Peyer's patch (tissue), 4 donors: ENCODE measurements around the gene LARP4B. TPM values are rescaled to one million over a fixed set of nuclear protein-coding genes. Genes with fewer than 3 reads are reported as not detected.

Experiments
- DNase-seq, 3 donors: peaks; one replicate each; pipeline ENCODE4 v3.0.0-alpha.2; 2017 to 2019
- H3K27ac ChIP-seq, 4 donors: fragments of 200-600 bp; sonication (generic); one replicate each; pipeline ENCODE4 v1.5.1; 2016 to 2019
- H3K27me3 ChIP-seq, 2 donors: fragments of 200-600 bp; sonication (generic); one replicate each; pipeline ENCODE4 v1.5.1; 2019
- H3K36me3 ChIP-seq, 3 donors: fragments of 200-600 bp; sonication (generic); one replicate each; pipeline ENCODE4 v1.5.1; 2016 to 2019
- H3K4me1 ChIP-seq, 4 donors: fragments of 200-600 bp; sonication (generic); one replicate each; pipeline ENCODE4 v1.5.1; 2016 to 2019
- H3K4me3 ChIP-seq, 4 donors: fragments of 200-600 bp; sonication (generic); 1 replicate in 3 of 4; 2 replicates in 1 of 4; pipeline ENCODE4 v1.5.1; 2016 to 2019; ENCODE audit warnings: mild to moderate bottlenecking in 1 of 4
- H3K9me3 ChIP-seq, 4 donors: fragments of 200-600 bp; sonication (generic); one replicate each; pipeline ENCODE4 v1.5.1; 2016 to 2019; ENCODE audit warnings: mild to moderate bottlenecking in 1 of 4
- CTCF ChIP-seq, 6 experiments: fragments of 450-650 bp in 4 of 6; fragments of 200-600 bp in 2 of 6; sonication (generic) in 1 of 6; IDR thresholded peaks; one replicate each; pipeline ENCODE4 v1.5.1; 2017 to 2019; ENCODE audit warnings: antibody characterized with exemption in 6 of 6, mild to moderate bottlenecking in 3 of 6, moderate library complexity in 1 of 6
- POLR2A ChIP-seq, 2 donors: fragments of 450-650 bp; IDR thresholded peaks; one replicate each; pipeline ENCODE4 v1.5.1; 2017; ENCODE audit warnings: antibody characterized with exemption in 2 of 2, mild to moderate bottlenecking in 2 of 2, moderate library complexity in 2 of 2
- total RNA-seq, 4 donors: library from RNA; depleted of rRNA; stranded (reverse); fragments of >200 nt; gene quantifications; one replicate each; pipeline ENCODE4 v1.1.0, GENCODE V29; 2016

Gene LARP4B
- total RNA-seq, 4 donors from 2014 or later, result 77.2 to 106 (median 93.3) TPM

GRCh38 chr10:782751-783648, 148.5 kb downstream of the LARP4B start:
- Histone ChIP-seq H3K4me3 (no peak overlapping the region), H3K9me3 (no peaks in the 10 kb centered on the region), H3K27me3 (no peaks in the 10 kb centered on the region), H3K27ac (no peak overlapping the region), H3K4me1 (peaks cover 0 to 11% (median 2%) of the 10 kb centered on the region in 4 donors), H3K36me3 (no peaks in the 10 kb centered on the region)
- DNase-seq, result peak in 1 of 3 donors; percentile 27
- TF ChIP-seq CTCF (IDR thresholded peaks at IDR 0.05), result no peak
- TF ChIP-seq POLR2A (IDR thresholded peaks at IDR 0.05), result no peak

- no peaks in the 10 kb centered on the region for H3K27me3 ChIP-seq
- no peak for DNase-seq
- no peak for TF ChIP-seq POLR2A (IDR thresholded peaks at IDR 0.05)
- TF ChIP-seq CTCF (IDR thresholded peaks at IDR 0.05), result no peak
- H3K27ac ChIP-seq, result no peak overlapping the region
- no peaks in the 10 kb centered on the region for H3K36me3 ChIP-seq
- peaks cover 0 to 11% (median 2%) of the 10 kb centered on the region in 4 donors for H3K4me1 ChIP-seq
- no peaks in the 10 kb centered on the region for H3K9me3 ChIP-seq
- no peak overlapping the region for H3K4me3 ChIP-seq
Measured at GRCh38 chr10:780536-781524, 150.7 kb downstream of the LARP4B start.

GRCh38 chr10:778626-779330, 152.7 kb downstream of the LARP4B start:
- no peak for DNase-seq
- no peaks in the 10 kb centered on the region for H3K27me3 ChIP-seq
- TF ChIP-seq POLR2A (IDR thresholded peaks at IDR 0.05) (no peak), CTCF (IDR thresholded peaks at IDR 0.05) (no peak)

GRCh38 chr10:777913-778479, 153.5 kb downstream of the LARP4B start:
- TF ChIP-seq CTCF (IDR thresholded peaks at IDR 0.05) (no peak), POLR2A (IDR thresholded peaks at IDR 0.05) (no peak)
- Histone ChIP-seq H3K27ac (no peak overlapping the region), H3K9me3 (no peaks in the 10 kb centered on the region), H3K27me3 (no peaks in the 10 kb centered on the region), H3K36me3 (no peaks in the 10 kb centered on the region), H3K4me3 (no peak overlapping the region), H3K4me1 (no peaks in the 10 kb centered on the region)
- DNase-seq, result no peak

More at GRCh38 chr10:778626-779330, 152.7 kb downstream of the LARP4B start:
- H3K4me3 ChIP-seq, result no peak overlapping the region
- no peaks in the 10 kb centered on the region for H3K36me3 ChIP-seq
- H3K27ac ChIP-seq, result no peak overlapping the region
- H3K4me1 ChIP-seq, result no peaks in the 10 kb centered on the region
- no peaks in the 10 kb centered on the region for H3K9me3 ChIP-seq

- H3K4me3 ChIP-seq, result no peak overlapping the region
- H3K36me3 ChIP-seq, result no peaks in the 10 kb centered on the region
- DNase-seq, result no peak
- no peaks in the 10 kb centered on the region for H3K9me3 ChIP-seq
- no peak overlapping the region for H3K27ac ChIP-seq
- TF ChIP-seq CTCF (IDR thresholded peaks at IDR 0.05), result no peak
- TF ChIP-seq POLR2A (IDR thresholded peaks at IDR 0.05), result no peak
- H3K27me3 ChIP-seq, result no peaks in the 10 kb centered on the region
- H3K4me1 ChIP-seq, result no peaks in the 10 kb centered on the region
Measured at GRCh38 chr10:776772-777171, 154.7 kb downstream of the LARP4B start.
